KOPT-K1 (cell line): Measurements from ENCODE around the gene LMX1A.

Experiments
- H3K27ac ChIP-seq: fragments of 200-600 bp; sonication (generic); 2 replicates; pipeline ENCODE4 v1.5.1; 2016; ENCODE audit warnings: antibody characterized with exemption, mild to moderate bottlenecking, low read depth, low read length; ENCODE audit not compliant: poor library complexity, severe bottlenecking
- H3K36me3 ChIP-seq: fragments of 200-600 bp; sonication (generic); 2 replicates; pipeline ENCODE4 v1.5.1; 2017; ENCODE audit warnings: antibody characterized with exemption, mild to moderate bottlenecking, low read length, moderate library complexity; ENCODE audit not compliant: insufficient read depth
- H3K9me3 ChIP-seq: fragments of 200-600 bp; sonication (generic); 2 replicates; pipeline ENCODE4 v1.5.1; 2017; ENCODE audit warnings: antibody characterized with exemption, low read length, mild to moderate bottlenecking; ENCODE audit not compliant: insufficient read depth, poor library complexity, severe bottlenecking

The LMX1A gene

DNA sequence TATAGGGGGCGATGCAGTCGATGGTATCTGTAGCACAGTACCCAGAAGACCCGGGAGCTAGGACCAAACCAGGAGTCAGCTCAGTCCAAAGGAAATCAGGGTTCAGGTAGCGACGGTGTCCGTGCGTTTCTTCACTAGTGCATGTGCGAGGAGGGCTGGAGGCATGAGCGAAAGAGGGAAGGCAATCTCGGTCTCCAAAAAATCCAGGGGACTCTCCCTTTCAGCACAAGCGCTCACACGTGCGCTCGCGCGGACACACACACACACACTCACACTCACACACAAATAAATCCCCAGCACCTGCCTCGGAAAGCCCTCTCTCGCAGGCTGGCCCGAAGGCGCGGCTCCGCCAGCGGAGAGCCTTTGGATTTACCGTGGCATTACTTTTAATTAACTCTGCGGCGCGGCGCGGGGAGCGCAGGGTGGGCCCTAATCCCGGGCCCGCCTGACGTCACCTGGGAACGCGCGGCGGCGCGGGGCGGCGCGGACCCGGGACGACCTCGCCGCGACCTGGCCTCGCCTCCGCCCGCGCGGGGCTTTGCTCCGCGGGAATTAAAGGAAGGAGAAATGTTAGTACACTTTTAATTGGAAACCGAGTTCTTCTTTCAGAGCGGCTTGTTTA, 121.2 kb downstream of the LMX1A start:
- no peak overlapping the region for H3K27ac ChIP-seq
- no peaks in the 10 kb centered on the region for H3K9me3 ChIP-seq
- no peaks in the 10 kb centered on the region for H3K36me3 ChIP-seq

DNA sequence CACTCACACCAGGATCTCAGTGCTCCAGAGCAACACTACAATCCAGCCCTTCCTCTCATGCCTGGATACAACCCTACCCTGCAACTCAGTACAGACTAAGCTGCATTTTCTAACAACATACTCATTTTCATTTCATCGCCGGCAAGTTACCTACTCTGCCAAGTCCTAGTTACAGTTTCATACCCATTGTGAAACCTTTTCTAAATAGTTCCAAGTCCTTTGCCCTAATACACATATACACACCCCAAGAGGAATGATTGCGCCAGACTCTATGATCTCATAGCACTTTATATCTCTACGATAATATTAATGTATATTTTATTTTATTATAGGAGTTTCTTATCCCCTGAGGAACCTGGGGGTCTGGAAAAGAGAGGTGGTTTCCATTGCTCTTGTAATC, 122.4 kb downstream of the LMX1A start:
- Histone ChIP-seq H3K9me3 (no peaks in the 10 kb centered on the region), H3K27ac (no peak overlapping the region), H3K36me3 (no peaks in the 10 kb centered on the region)

- H3K36me3 ChIP-seq: no peaks in the 10 kb centered on the region
- no peak overlapping the region for H3K27ac ChIP-seq
- no peaks in the 10 kb centered on the region for H3K9me3 ChIP-seq
These were observed 127.8 kb downstream of the LMX1A start for GRCh38 chr1:165228676-165229075.

DNA sequence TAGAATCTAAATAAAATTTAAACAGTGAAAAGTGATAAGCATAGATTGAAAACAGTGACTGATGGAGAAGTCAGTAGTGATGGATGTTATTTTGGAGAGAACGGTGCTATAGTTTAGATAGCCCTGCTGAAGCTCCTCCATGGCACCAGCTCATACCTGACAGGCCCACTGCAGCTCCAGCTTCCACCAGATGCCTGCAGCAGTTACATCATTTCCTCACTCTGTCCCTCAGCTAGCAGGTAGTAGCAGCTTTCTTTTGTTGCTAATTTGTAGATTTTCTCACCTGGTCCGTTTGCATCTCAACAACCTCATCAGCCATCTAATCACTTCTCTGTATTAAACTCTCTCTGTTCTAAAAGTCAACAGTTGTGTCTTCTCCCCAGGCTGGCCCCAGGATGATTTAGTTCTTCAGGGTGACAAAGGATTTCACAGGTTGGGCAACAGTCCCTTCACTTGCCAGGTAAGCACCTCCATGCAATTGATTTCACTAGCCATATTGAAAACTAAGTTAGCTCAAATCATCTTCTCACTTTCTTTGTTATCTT, 128.3 kb downstream of the LMX1A start:
- Histone ChIP-seq H3K27ac (no peak overlapping the region), H3K9me3 (no peaks in the 10 kb centered on the region), H3K36me3 (no peaks in the 10 kb centered on the region)

DNA sequence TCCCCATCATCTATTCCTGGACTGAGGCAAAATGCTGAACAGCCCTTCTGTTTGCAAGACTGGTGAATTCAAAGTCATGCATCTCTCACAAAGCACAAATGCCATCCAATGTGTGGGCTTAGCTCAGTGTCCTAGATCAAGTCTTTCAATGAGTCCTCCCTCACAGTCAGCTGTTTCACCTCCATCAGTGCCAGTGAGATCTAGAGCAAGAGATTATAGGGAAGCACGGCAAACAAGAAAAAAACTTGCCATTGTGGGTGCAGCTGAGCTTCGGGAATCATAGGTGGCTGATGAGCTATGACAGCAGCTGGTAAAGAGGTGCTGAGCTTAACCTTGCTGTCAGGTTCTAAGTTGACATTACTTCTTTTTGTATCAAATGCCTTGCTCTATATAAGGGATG, 130.2 kb downstream of the LMX1A start:
- Histone ChIP-seq H3K36me3 (no peaks in the 10 kb centered on the region), H3K27ac (no peak overlapping the region), H3K9me3 (no peaks in the 10 kb centered on the region)

DNA sequence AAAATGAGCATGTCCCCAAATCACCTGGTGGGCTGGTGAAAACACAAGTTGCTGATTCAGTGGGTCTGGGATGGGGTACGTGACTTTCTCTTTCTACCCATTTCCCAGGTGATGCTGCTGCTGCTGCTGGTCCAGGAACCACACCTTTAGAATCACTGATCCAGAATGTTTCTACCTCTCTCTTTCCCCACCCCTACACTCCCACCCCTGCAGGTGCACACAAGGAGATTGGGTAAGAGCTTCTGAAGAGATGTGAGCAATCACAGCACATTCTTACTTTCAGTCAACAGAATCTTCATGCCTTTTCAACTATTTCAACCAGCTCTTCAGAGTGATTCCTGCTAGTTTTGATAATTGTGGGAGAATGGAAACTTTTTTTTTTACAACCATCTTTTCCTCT, 130.9 kb downstream of the LMX1A start:
- H3K36me3 ChIP-seq: no peaks in the 10 kb centered on the region
- no peaks in the 10 kb centered on the region for H3K9me3 ChIP-seq

DNA sequence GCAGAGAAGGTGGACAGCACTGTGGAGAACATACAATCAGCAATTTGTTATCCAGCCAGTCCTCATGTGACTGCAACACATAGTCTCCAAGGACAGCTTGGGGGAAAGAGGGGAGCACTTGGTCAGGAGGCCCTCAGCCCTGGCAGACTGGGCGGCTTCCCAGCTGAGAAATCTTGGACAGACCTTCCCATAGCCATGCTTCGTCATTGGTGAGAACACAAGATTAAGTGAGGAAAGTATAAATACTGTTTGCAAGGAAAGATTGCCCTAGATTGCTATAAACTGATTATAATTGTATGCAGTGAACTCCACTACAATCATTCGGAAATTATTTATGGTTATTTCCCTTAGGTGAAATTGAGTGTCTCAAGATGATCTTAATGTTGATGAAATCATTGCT, 131.5 kb downstream of the LMX1A start:
- no peak overlapping the region for H3K27ac ChIP-seq
- H3K36me3 ChIP-seq: no peaks in the 10 kb centered on the region
- H3K9me3 ChIP-seq: no peaks in the 10 kb centered on the region

More for the DNA sequence above, 130.9 kb downstream of the LMX1A start:
- no peak overlapping the region for H3K27ac ChIP-seq

DNA sequence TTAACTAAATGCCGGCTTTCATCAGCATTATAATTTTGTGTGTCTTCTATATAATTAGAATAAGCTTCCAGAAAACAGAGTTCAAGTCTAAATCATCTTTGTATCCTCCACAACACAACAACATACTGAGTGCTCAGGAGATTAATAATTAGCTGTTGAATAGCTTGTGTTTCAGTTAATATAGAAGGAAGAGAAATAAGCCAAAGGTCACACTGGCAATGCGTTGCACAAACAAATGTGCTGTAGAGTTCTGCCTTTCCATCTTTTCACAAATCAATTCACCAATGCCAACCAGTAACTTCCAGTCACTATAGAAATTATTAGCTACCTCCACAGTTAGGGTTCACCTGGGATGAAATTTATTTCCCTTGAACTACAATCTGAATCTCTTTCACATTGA, 132.0 kb downstream of the LMX1A start:
- no peaks in the 10 kb centered on the region for H3K9me3 ChIP-seq
- H3K27ac ChIP-seq: no peak overlapping the region
- H3K36me3 ChIP-seq: no peaks in the 10 kb centered on the region

- H3K27ac ChIP-seq: no peak overlapping the region
- no peaks in the 10 kb centered on the region for H3K9me3 ChIP-seq
- no peaks in the 10 kb centered on the region for H3K36me3 ChIP-seq
These were observed 133.9 kb downstream of the LMX1A start for GRCh38 chr1:165222580-165222979.

- Histone ChIP-seq H3K9me3 (no peaks in the 10 kb centered on the region), H3K27ac (no peak overlapping the region), H3K36me3 (no peaks in the 10 kb centered on the region)
These were observed 137.8 kb downstream of the LMX1A start for GRCh38 chr1:165218731-165219130.

- H3K27ac ChIP-seq: no peak overlapping the region
These were observed 138.6 kb downstream of the LMX1A start for GRCh38 chr1:165217958-165218357.

GRCh38 chr1:165216254-165216653, 140.3 kb downstream of the LMX1A start:
- Histone ChIP-seq H3K36me3 (no peaks in the 10 kb centered on the region), H3K27ac (no peak overlapping the region), H3K9me3 (no peaks in the 10 kb centered on the region)

More at GRCh38 chr1:165217958-165218357, 138.6 kb downstream of the LMX1A start:
- Histone ChIP-seq H3K36me3 (no peaks in the 10 kb centered on the region), H3K9me3 (no peaks in the 10 kb centered on the region)

DNA sequence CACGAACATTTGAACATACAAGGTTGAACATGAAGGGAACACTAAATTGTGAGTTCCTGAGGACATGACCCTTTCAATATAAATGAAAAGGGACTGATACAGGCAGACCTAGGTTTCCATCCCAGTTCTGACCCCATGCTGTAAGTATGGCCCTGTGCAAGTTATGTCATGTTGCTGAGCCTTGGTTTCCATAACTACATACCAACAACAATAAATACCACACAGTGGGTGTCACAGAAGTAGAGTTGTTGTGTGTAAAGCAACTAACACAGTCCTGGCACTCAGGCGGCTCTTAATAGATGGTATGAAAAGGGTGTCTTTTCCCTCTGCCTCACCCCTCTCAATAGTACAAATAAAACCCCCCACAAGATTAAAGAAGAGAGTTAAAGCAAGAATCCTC, 140.8 kb downstream of the LMX1A start:
- Histone ChIP-seq H3K36me3 (no peaks in the 10 kb centered on the region), H3K9me3 (no peaks in the 10 kb centered on the region), H3K27ac (no peak overlapping the region)

GRCh38 chr1:165212229-165212628, 144.3 kb downstream of the LMX1A start:
- Histone ChIP-seq H3K36me3 (no peaks in the 10 kb centered on the region), H3K9me3 (no peaks in the 10 kb centered on the region), H3K27ac (no peak overlapping the region)

DNA sequence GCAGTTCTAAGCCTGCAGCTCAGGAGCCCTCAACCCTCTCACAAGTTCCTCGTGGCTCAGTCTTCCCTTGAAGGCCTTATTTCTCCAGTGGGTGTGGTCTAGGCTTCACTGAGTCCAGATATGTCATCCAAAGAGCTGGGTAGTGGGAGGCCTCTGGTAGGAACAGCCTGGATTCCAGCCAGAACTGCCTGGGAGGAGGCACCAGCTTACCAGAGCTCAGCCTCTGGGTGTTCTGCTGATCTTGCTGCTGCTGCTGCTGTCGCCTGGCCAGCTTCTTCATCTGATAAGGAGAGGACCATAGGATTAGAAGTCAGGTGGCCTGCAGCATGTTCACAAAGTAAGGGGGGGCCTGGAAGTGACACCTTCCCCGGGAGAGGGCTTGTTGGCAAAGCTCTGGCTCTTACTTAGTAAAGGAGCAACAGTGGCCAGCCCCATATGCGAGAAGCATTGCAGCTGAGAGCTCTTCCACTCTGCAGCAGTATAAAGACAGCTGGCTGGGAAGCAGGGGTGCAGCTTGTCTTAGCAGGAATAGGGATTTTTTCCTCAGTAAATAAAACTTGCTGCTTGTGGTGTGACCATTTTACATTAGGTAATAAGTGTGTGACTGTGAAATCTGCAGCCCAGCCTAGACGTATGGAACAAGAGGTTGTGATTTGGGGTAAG, 148.5 kb downstream of the LMX1A start:
- Histone ChIP-seq H3K27ac (no peak overlapping the region), H3K36me3 (no peaks in the 10 kb centered on the region), H3K9me3 (no peaks in the 10 kb centered on the region)

- no peak overlapping the region for H3K27ac ChIP-seq
- H3K9me3 ChIP-seq: no peaks in the 10 kb centered on the region
These were observed 151.4 kb downstream of the LMX1A start for GRCh38 chr1:165205145-165205544.

More at GRCh38 chr1:165205145-165205544, 151.4 kb downstream of the LMX1A start:
- H3K36me3 ChIP-seq: no peaks in the 10 kb centered on the region
